Measurements from ENCODE around the gene AMACR. TPM values are rescaled to one million over a fixed set of nuclear protein-coding genes. Genes with fewer than 3 reads are reported as not detected.

The AMACR gene
- total and polyA plus RNA-seq, 2 donors (not counting 3 experiments of a cell fraction or from before 2014, with no cell fraction given) = 6.7 to 8.7 TPM

DNA sequence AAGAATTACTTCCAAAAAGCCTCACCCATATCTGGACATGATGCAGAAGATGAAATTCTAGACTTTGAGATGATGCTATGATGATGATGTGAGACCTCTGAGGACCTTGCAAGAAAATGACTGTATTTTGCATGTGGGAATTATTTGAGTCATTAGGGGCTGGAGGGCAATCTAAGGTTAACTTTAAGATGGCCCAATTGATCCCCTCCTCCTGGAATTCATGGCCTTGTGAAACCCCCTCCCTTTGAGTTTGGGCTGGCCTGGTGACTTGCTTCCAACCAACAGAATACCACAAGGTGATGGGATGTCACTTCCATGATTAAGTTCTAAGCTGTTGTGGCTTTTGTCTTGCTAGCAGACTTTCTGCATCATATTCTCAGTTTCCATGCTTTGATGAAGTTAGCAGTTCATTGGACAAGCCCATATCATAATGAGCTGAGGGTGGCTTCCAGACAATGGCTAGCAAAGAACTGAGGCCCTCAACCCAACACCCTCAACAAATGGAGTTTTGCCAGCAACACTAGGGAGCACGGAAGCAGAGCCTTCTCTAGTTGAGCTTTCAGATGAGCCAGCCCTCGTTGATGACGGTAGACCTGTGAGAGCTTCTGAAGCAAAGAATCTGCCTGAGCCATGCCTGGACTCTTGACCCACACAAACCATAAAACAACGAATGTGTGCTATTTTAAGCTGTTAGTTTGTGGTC lies 7.4 kb upstream of the AMACR start:
- BruUV-seq (replicated peaks) = no TSS peak
- ChIA-PET CTCF (no interaction called here), POLR2A (no interaction called here)
- Histone ChIP-seq H3K4me1 (ENCODE audit: control insufficient read depth, extremely low read depth, insufficient read depth, low read length) (no peaks in the 10 kb centered on the region), H4K20me1 (replicated peaks; ENCODE audit: control insufficient read depth, extremely low read depth, insufficient read depth, low read length) (no peaks in the 10 kb centered on the region), H3K9me1 (replicated peaks; ENCODE audit: control insufficient read depth, extremely low read depth, insufficient read depth, low read length) (no peaks in the 10 kb centered on the region), H3K27me3 (ENCODE audit: control insufficient read depth in 2 of 2, insufficient read depth in 2 of 2, low read length in 2 of 2) (peaks cover 3 to 10% of the 10 kb centered on the region in 2 experiments), H3K9me3 (replicated peaks; ENCODE audit: control insufficient read depth, insufficient read depth, low read length) (no peaks in the 10 kb centered on the region), H3K4me2 (ENCODE audit: insufficient read depth, low read length) (no peak overlapping the region), H2AFZ (ENCODE audit: low read depth, low read length) (no peak overlapping the region), H3K79me2 (ENCODE audit: control insufficient read depth, insufficient read depth, low read length) (no peaks in the 10 kb centered on the region), H3K27ac (ENCODE audit: insufficient read depth, low read depth, low read length) (no peak overlapping the region), H3K4me3 (replicated peaks in 1 of 3; ENCODE audit: insufficient read depth in 1 of 3, low read depth in 1 of 3, low read length in 3 of 3) (no peak overlapping the region), H3K9ac (replicated peaks; ENCODE audit: extremely low read depth, insufficient read depth, low read length) (no peak overlapping the region), H3K36me3 (ENCODE audit: control insufficient read depth in 2 of 2, extremely low read depth in 1 of 2, insufficient read depth in 2 of 2, low read length in 2 of 2) (no peaks in the 10 kb centered on the region)
- no peak for FAIRE-seq
- no peak for DNase-seq (ENCODE audit: low read depth, low spot score)
- dilution Hi-C loops (cut with MboI; ENCODE audit: extremely low pct_ligation_motif_present, low sequenced_read_pairs) = no loop called here
- TF ChIP-seq GATA2 (IDR thresholded peaks at IDR 0.05; ENCODE audit: insufficient read depth, insufficient read length, low read depth, low read length) = no peak
- TF ChIP-seq, protein P1, sequence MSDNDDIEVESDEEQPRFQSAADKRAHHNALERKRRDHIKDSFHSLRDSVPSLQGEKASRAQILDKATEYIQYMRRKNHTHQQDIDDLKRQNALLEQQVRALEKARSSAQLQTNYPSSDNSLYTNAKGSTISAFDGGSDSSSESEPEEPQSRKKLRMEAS (IDR thresholded peaks at IDR 0.05; ENCODE audit: insufficient read depth, insufficient read length) = no peak
- no peak for TF ChIP-seq MYC (IDR thresholded peaks at IDR 0.05; ENCODE audit: low read depth, low read length)
- TF ChIP-seq, protein P2, sequence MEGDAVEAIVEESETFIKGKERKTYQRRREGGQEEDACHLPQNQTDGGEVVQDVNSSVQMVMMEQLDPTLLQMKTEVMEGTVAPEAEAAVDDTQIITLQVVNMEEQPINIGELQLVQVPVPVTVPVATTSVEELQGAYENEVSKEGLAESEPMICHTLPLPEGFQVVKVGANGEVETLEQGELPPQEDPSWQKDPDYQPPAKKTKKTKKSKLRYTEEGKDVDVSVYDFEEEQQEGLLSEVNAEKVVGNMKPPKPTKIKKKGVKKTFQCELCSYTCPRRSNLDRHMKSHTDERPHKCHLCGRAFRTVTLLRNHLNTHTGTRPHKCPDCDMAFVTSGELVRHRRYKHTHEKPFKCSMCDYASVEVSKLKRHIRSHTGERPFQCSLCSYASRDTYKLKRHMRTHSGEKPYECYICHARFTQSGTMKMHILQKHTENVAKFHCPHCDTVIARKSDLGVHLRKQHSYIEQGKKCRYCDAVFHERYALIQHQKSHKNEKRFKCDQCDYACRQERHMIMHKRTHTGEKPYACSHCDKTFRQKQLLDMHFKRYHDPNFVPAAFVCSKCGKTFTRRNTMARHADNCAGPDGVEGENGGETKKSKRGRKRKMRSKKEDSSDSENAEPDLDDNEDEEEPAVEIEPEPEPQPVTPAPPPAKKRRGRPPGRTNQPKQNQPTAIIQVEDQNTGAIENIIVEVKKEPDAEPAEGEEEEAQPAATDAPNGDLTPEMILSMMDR (IDR thresholded peaks at IDR 0.05; ENCODE audit: extremely low read depth in 1 of 2, insufficient read depth in 1 of 2, low read depth in 1 of 2, low read length in 2 of 2) = no peak
- intact Hi-C loops (cut with micrococcal nuclease) = no loop called here

DNA sequence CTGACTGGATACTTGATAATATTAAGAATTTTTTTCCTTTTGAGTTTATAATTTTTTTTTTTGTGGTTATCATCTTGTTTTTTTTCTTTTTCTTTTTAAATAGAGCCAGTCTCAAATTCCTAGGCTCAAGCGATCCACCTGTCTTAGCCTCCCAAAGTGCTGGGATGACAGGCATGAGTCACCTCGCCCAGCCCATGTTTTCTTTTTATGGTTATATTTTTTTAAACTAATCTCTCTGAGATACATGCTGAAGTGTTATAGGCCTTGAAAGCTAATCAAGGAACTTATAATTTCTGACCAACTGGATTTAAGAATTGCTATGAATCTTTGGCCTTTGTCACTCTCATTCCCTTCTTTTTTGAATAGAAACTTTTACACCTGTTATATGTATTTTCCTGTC lies 6.8 kb upstream of the AMACR start:
- Histone ChIP-seq H4K20me1 (replicated peaks; ENCODE audit: control insufficient read depth, extremely low read depth, insufficient read depth, low read length) (no peaks in the 10 kb centered on the region), H3K9ac (replicated peaks; ENCODE audit: extremely low read depth, insufficient read depth, low read length) (no peak overlapping the region), H3K4me3 (replicated peaks in 1 of 3; ENCODE audit: insufficient read depth in 1 of 3, low read depth in 1 of 3, low read length in 3 of 3) (no peak overlapping the region), H3K9me3 (replicated peaks; ENCODE audit: control insufficient read depth, insufficient read depth, low read length) (no peaks in the 10 kb centered on the region), H3K27ac (ENCODE audit: insufficient read depth, low read depth, low read length) (no peak overlapping the region), H3K9me1 (replicated peaks; ENCODE audit: control insufficient read depth, extremely low read depth, insufficient read depth, low read length) (no peaks in the 10 kb centered on the region), H2AFZ (ENCODE audit: low read depth, low read length) (no peak overlapping the region), H3K4me2 (ENCODE audit: insufficient read depth, low read length) (no peak overlapping the region), H3K4me1 (ENCODE audit: control insufficient read depth, extremely low read depth, insufficient read depth, low read length) (no peaks in the 10 kb centered on the region), H3K79me2 (ENCODE audit: control insufficient read depth, insufficient read depth, low read length) (no peaks in the 10 kb centered on the region), H3K36me3 (ENCODE audit: control insufficient read depth in 2 of 2, extremely low read depth in 1 of 2, insufficient read depth in 2 of 2, low read length in 2 of 2) (no peaks in the 10 kb centered on the region), H3K27me3 (ENCODE audit: control insufficient read depth in 2 of 2, insufficient read depth in 2 of 2, low read length in 2 of 2) (peaks cover 3 to 10% of the 10 kb centered on the region in 2 experiments)
- no peak for DNase-seq (ENCODE audit: low read depth, low spot score)
- CTCF ChIA-PET = no interaction called here
- intact Hi-C loops (cut with micrococcal nuclease) = no loop called here
- no peak for FAIRE-seq
- POLR2A ChIA-PET = no interaction called here
- BruUV-seq (replicated peaks) = no TSS peak
- TF ChIP-seq FOS (IDR thresholded peaks at IDR 0.05; ENCODE audit: borderline replicate concordance, insufficient read depth, low read length) (no peak), MYC (IDR thresholded peaks at IDR 0.05; ENCODE audit: low read depth, low read length) (no peak), EZH2 (IDR thresholded peaks at IDR 0.05; ENCODE audit: borderline replicate concordance, low read depth, low read length, severe bottlenecking) (no peak), JUN (IDR thresholded peaks at IDR 0.05; ENCODE audit: borderline replicate concordance, insufficient read depth, insufficient read length, low read depth) (no peak), GATA2 (IDR thresholded peaks at IDR 0.05; ENCODE audit: insufficient read depth, insufficient read length, low read depth, low read length) (no peak), POLR2A (IDR thresholded peaks at IDR 0.05; ENCODE audit: low read depth, low read length) (no peak), POLR2AphosphoS5 (IDR thresholded peaks at IDR 0.05; ENCODE audit: insufficient read depth, low read depth, low read length) (no peak)
- TF ChIP-seq, protein P1 (IDR thresholded peaks at IDR 0.05; ENCODE audit: insufficient read depth, insufficient read length) = no peak
- TF ChIP-seq, protein P2 (IDR thresholded peaks at IDR 0.05; ENCODE audit: extremely low read depth in 1 of 2, insufficient read depth in 1 of 2, low read depth in 1 of 2, low read length in 2 of 2) = no peak
- dilution Hi-C loops (cut with MboI; ENCODE audit: extremely low pct_ligation_motif_present, low sequenced_read_pairs) = no loop called here
